Amygdala (tissue), 56 donors: ENCODE measurements around the gene CLEC11A.
A peak's percentile ranks its signal among the peaks of the same experiment; 100 is the strongest.
"Not testable (repeated sequence)": the region's sequence is repeated elsewhere in the genome, so short reads cannot be mapped to it uniquely, and the experiment has no call there.

Source experiments
- DNase-seq, 56 donors: peaks; one replicate each; lab custom pipeline; 2025; lab: John Stamatoyannopoulos, UW

The CLEC11A gene

DNA sequence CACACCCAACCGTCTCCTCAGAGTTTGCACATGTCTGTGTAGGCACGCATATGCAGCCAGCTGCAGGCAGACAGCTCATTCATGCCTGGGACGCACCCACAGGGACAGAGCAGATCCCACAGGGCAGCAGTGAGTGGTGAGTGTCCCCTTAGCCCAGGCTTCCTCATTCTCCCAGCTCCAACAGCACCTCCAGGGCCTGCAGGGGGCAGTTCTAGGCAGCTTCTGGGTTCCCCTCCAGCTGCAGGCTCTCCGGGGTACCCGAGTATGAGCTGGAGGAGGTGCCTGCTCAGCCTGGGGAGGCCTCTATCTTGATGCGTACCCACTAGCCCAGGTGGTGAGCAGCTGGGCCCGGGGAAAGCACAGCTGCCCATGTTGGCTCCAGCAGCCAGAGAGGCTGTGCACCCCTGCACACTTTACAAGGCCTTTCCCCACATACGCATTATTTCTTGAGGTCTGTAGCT, 2.2 kb upstream of the CLEC11A start:
- peak in 2 of 56 donors; percentile 9 to 23 for DNase-seq

DNA sequence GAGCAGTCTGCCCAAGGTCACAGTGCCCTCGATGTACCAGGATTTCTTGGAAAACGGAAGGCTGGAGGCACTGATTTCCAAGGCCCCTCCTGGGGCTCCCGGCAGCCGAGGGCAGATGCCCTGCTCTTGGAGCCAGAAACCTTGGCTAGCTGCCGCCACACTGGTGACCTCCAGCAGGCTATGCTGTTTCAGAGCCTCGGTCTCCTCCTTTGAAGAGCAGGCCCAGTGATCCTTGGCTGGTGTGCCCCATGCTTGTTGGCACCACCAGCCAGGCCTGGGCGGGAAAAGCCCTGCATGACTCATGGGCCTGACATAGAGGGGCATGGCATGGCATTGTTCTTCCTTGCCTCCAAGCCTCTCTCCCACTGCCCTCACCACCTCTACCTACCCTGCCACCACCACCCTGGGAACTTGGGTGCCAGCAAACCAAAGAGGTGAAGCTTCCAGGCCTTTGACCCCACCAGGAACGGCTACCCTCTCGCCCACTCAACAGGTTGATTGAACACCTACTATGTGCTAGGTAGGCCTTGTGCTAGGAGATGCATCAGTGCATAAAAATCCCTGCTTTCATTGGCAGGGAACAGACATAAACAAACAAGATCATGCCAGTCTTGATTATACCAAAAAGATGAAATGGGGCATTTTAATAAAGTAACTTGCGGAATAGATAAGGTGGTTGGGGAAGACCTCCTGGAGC, 1.6 kb upstream of the CLEC11A start:
- DNase-seq: peak in 8 of 56 donors; percentile 12 to 44 (median 23)

DNA sequence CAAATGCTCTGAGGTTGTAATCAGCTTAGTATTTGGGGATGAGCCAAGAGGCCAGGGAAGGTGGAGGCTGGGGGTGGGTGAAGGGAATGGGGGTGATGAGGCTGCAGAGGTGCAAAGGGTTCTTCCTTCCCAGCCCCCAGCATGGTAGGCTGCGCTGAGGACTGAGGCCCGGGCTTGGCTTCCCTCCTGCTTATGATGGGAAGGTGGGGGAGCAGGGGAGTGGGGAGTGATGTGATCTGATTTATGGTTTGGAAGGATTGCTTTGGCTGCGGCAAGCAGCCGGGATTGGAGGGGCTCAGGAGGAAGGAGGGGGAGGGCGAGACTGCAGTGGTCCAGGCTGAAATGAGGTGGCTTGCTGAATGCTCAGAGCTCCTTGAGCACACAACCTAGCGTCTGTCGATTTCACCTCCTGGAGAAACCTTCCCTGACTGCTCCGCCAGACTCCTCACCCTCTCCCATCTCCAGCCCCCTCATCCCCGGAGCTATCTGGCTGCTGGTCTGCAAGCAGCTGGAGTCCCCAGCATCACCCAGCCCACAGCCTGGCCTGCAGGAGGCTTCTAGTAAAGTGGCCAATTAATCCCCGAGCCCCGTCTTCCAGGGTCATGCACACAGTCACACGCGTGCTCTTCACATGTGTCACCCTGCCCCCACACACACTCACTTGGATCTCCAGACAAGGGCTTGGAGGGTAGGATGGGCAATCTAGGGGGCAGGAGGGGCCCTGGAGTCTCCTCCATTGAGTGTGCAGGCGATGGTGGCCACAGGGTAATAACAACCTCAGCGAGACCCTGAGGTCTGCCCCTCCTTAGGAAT, 757 bp upstream of the CLEC11A start:
- no peak for DNase-seq

DNA sequence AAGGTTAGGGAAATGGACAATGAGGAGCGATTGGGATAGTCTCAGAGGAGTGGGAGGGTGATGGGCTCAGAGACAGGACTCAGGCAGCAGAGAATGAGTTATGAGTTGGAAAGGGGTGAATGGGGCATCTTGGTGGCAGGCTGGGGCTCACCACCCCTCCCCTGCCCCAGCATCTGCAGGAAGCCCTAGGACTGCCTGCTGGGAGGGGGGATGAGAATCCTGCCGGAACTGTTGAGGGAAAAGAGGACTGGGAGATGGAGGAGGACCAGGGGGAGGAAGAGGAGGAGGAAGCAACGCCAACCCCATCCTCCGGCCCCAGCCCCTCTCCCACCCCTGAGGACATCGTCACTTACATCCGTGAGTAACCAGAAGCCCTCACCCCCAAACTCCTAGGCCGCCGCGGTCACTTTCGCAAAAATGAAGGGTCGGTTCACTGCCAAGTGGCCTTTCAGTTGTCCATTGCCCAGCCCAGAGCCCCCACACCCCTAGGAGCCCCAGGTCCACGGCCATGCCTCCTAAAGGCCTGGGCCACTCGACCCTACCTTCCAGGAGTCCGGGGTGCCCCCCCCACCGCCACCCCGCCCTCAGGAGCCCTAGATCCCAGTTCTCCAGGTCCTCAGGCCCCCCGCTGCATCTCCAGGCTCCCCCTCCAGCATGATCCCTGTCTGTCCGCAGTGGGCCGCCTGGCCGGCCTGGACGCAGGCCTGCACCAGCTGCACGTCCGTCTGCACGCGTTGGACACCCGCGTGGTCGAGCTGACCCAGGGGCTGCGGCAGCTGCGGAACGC, 764 bp downstream of the CLEC11A start:
- peak in 1 of 56 donors; percentile 71 for DNase-seq

DNA sequence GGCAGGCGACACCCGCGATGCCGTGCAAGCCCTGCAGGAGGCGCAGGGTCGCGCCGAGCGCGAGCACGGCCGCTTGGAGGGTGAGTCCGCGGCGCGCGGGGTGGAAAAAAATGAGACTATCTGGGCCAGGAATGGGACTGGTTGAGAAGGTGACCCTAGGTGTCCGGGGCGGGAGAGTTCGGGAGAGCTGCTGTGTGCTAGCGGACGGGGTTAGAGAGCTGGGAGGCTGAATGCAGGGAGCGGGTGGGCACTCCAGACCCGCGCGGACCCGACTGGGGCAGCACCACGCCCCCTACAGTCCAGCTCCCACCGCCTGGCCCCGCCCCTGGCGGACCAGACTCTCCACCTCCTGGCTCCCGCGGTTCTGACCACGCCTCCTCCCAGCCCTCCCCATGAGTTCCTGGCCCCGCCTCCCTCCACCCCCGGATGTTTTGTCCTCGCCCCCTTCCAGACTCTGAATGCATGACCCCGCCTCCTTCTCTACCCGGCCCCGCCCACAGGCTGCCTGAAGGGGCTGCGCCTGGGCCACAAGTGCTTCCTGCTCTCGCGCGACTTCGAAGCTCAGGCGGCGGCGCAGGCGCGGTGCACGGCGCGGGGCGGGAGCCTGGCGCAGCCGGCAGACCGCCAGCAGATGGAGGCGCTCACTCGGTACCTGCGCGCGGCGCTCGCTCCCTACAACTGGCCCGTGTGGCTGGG, 1.5 kb downstream of the CLEC11A start:
- DNase-seq: peak; percentile 43 to 100 (median 99)

DNA sequence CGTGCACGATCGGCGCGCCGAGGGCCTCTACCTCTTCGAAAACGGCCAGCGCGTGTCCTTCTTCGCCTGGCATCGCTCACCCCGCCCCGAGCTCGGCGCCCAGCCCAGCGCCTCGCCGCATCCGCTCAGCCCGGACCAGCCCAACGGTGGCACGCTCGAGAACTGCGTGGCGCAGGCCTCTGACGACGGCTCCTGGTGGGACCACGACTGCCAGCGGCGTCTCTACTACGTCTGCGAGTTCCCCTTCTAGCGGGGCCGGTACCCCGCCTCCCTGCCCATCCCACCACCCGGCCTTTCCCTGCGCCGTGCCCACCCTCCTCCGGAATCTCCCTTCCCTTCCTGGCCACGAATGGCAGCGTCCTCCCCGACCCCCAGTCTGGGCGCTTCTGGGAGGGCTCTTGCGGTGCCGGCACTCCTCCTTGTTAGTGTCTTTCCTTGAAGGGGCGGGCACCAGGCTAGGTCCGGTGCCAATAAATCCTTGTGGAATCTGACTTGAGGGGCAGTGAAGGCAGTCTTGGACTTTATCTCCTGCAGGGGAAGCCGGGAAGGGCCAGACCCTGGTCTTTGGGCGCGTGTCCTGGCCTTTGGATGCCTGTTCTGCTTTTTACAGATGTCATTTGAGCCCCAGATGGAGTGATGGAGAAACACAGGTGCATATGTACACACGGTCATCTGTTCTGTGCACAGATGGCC, 2.2 kb downstream of the CLEC11A start:
- no peak for DNase-seq

DNA sequence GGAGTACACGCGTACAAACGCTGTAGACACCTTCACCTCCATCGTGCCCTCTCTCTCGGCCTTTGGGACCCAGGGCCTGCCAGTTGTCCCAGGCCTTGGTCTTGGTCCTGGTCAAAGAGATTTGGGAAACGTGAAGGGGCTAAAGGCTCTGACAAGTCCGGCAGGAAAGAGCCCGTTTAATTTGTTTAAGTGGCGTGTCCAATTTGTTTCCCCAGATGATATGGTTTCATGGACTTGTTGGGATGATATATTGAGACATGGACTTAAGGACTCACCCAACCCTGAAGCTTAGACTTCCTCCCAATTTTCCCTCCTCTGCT, 2.7 kb downstream of the CLEC11A start:
- no peak for DNase-seq

DNA sequence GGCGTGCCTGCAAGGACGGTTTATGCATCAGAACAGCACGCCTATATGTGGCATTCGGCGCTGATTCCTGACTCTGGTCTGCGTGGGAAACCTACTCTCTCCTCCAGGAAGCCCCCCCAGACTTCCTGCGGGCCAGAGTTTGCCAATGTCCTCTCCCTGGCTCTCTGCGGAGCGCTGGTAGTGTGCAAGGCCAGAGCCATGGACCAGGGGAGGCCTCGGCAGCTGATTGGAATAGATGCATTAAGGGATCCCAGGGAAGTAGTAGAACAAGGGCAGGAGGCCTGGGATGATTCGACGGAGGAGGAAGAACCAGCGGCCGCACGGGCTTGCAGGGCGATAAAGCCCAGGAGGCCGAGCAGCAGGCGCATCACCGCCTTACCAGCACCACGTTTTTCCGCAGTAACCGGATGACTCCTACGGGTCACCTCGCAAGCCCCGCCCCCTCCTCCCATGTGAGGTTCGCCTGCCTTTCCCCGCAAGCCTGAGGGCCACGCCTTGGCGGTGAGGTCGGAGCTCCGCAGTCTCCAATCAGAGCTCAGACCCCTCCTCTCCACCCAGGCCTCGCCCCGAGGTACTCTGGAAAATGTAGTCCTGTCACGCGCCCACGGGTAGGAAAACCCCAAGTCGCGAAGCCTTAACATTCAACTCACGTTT, 5.0 kb downstream of the CLEC11A start:
- peak in 50 of 56 donors; percentile 13 to 91 (median 70) for DNase-seq

DNA sequence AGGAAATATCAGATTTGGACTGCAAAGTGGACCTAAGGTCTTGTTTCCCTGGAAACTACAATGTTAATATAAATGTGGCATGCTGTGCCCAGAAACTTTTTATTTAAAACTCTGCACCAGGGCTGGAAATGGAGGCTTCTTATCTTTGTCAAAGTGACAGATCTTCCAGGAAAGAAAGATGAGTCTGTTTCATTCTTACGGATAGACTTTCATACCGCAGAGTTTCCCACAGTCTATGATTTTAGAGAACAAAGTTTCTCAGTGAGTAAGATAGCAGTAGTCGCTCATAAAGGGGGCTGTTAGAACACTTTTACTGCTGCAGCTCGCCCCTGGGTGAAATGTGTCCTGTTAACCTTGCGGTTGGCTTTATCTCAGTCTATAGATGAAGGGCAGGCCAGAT, 6.7 kb downstream of the CLEC11A start:
- no peak for DNase-seq

DNA sequence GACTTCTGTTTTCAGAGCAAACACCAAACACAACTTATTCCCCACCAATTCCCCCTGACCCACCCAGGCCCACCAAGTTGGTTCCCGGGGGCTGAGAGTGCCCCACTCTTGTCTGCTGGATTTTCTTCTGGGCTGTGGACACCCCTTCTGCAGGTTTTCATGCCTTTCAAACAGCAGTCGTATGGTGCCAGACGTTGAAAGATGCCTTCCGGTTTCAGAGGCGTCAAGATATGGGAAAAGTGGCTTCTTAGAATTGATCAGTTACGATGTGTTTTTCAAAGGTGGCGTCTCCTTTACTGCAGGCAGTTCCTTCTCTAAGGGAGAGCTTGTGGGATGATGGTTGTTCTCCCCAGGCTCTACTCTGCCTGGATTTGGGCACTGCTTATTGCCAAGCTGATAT, 12.7 kb downstream of the CLEC11A start:
- DNase-seq: no peak

DNA sequence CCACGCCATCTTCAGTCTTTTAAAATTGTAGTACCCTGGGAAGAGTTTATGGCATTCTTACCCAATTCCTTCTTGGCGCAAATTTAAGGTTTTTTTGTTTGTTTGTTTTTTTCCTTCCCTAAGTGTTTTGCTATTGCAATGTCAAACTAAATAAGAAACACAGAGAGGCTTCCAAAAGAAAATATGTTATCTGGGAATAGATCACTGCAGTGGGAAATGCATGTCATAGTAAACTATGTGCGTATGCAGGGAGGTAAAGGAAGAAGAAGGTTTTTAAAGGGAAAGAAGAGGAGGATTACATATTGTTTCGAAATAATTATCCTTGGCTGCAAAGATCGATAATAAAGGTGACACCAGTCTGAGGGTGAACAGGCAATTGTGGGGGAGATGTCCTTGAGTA, 13.2 kb downstream of the CLEC11A start:
- DNase-seq: no peak

DNA sequence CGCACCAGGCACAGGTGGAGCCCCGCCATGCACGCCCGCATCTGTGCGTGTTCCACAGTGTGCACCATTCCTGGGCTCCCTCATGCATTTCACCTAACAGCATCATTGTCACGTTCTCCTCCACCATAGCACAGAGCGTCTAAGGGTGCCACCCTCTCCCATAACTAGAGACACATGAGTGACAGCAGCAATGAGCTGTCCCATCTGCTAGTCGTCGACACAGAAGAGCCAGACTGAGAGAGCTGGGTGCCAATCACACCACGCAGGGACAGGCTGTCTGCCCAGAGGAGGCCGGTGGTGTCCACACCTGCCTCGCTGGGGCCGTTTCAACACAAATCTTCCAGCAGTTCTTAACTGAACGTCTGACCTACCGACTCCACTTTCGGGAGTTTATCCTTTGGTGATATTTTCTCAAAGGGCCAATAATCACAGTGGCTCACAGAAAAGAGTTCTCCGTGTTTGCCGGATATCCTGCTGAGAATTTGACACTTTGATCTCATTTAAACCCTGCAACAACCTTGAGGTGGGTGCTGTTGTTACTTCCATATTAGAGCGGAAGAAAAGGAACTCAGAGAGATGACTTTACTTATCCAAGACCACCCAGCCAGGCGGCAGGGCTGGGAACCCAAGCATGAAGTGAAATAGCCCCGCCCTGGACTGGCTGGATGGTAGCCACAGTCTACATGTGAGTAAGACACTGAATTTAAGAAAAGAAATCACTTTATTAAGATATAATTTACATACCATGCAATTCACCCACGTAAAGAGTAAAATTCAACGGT, 16.2 kb downstream of the CLEC11A start:
- no peak for DNase-seq

DNA sequence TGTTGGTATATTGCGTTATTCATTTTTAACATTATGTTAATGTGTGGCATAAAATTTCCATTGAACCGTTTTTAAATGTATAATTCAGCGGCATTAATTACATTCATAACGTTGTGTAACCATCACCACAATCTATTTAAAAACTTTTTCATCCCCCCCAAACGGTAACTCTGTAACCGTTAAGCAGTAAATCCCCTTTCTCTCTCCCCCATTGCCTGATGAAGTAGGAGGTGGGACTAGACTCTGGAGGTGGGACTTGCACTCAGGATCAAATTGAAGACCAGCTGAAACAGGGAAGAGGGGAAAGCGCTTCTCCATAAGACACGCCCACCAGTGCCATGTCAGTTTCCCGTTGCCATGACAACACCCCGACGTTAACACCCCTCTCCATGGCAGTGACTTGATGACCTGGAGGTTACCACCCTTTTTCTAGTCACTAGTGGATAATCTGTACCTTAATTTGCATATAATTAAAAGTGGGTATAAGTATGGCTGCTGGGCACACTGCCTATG, 16.8 kb downstream of the CLEC11A start:
- no peak for DNase-seq

DNA sequence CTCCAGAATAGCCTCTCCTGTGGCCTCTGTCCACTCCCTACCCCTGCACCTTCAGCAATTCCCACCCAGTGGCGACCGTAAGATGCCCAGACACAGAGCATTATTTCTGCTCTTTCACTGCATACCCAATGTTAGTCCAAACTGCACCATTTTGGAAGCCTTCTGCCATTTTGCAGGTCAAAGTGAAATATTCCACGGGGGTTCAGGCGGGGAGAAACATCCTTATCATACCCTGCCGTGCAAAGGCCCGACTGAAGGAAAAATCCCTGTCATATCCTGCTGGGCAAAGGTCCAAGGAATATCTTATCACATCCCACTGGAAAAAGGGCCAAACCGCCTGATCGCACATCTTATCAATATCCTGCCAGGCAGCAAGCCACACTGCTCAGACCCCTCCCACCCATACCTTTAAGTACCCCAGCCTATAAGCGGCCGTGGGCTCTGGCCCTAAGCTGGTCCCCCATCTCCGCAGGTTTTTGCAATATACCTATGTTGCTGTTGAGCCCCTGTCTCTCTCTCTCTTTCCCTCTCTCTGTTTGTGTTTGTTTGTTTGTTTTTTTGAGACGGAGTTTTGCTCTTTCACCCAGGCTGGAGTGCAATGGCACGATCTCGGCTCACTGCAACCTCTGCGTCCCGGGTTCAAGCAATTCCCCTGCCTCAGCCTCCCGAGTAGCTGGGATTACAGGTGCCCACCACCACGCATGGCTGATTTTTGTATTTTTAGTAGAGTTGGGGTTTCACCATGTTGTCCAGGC, 18.2 kb downstream of the CLEC11A start:
- no peak for DNase-seq

DNA sequence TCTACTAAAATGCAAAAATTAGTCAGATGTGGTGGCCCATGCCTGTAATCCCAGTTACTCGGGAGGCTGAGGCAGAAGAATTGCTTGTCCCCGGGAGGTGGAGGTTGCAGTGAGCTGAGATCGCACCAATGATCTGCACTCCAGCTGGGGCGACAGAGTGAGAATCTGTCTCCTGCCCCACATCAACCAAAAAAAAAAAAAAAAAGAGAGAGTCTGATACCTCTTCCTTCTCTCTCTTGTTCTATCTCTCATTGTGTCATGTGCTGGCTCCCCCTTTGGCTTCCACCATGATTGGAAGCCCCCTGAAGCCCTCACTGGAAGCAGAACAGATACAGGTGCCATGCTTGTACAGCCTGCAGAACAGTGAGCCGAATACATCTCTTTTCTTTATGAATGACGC, 20.4 kb downstream of the CLEC11A start:
- no peak for DNase-seq

DNA sequence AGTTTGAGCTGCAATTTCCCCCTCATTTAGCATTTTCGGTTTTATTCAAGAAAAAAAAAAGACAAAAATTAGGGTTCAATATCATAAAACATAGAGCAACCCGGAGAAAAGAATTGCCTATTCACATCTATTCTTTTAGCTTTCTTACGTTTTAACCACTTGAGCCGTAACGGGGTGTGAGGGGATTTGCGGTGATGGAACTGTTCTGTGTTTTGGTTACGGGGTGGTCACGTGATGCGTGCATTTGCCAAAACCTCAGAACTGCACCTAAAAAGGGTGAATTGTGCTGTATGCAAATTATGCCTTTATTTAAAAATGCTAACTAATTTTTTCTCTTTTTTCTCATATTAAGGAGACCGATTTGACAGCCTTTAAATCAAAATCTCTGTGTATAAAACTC, 22.1 kb downstream of the CLEC11A start:
- no peak for DNase-seq

DNA sequence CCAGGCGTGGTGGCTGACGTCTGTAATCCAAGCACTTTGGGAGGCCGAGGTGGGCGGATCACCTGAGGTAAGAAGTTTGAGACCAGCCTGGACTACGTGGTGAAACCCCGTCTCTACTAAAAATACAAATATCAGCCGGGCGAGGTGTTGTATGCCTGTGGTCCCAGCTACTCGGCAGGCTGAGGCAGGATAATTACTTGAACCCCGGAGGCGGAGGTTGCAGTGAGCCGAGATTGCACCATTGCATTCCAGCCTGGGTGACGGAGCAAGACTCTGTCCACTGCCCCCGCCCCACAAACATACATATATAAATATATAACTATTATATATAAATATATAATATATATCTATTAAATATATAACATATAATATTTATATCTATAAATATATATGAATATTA, 24.0 kb downstream of the CLEC11A start:
- not testable (repeated sequence) for DNase-seq

DNA sequence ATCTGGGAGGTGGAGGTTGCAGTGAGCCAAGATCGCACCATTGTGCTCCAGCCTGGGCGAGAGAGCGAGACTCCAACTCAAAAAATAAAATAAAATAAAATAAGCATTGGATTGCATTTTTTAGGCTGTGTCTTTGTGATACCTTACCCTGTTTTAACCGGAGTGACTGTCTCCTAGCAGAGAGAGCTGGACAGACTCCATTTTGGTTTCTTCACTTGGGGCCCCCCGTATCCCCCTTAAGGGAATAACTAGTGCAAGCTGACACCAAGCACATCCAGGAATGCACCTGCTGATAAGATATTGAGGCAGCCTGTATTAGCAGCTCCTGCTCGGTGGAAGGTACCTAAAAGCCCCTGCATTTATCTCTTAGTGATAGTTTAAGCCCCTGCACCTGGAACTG, 26.3 kb downstream of the CLEC11A start:
- no peak for DNase-seq
